GM12874 (cell line): ENCODE measurements around the gene SDF2L1.

Experiments used
- CTCF ChIP-seq: IDR thresholded peaks from 2 replicates; pipeline ENCODE4 v1.5.1; 2011; ENCODE audit warnings: low read depth, mild to moderate bottlenecking, control low read depth, low read length, moderate library complexity; ENCODE audit not compliant: insufficient read depth

Gene SDF2L1

GRCh38 chr22:21639359-21639758, 2.7 kb upstream of the SDF2L1 start:
- no peak for TF ChIP-seq CTCF

GRCh38 chr22:21640810-21641209, 1.3 kb upstream of the SDF2L1 start:
- TF ChIP-seq CTCF = no peak

GRCh38 chr22:21641417-21641788, 699 bp upstream of the SDF2L1 start:
- no peak for TF ChIP-seq CTCF

- peak; percentile 79 for TF ChIP-seq CTCF
Observed at GRCh38 chr22:21642584-21643448, 714 bp downstream of the SDF2L1 start.

- peak; percentile 38 for TF ChIP-seq CTCF
Observed at GRCh38 chr22:21643533-21644357, 1.6 kb downstream of the SDF2L1 start.

- TF ChIP-seq CTCF = peak; percentile 87
Observed at GRCh38 chr22:21646608-21647590, 4.8 kb downstream of the SDF2L1 start.
